Body of pancreas (tissue), 4 donors: ENCODE data around the gene RXRA. TPM values are rescaled to one million over a fixed set of nuclear protein-coding genes. Genes with fewer than 3 reads are reported as not detected.

Source experiments
- ATAC-seq: fragments of 150-250 bp; one replicate; pipeline ENCODE4 v1.9.1; 2016
- DNase-seq, 4 donors: peaks; one replicate each; pipeline ENCODE4 v3.0.0-alpha.2; 2019
- H3K27ac ChIP-seq, 4 donors: fragments of 200-600 bp; sonication (generic); 1 replicate in 3 of 4; 2 replicates in 1 of 4; pipeline versions ENCODE4 v1.5.1 to v1.6.1; 2016 to 2019; ENCODE audit warnings: mild to moderate bottlenecking in 1 of 4, mixed read lengths in 1 of 4, moderate library complexity in 1 of 4
- H3K27me3 ChIP-seq, 2 donors: fragments of 200-600 bp; sonication (generic); one replicate each; pipeline ENCODE4 v1.6.0; 2016; ENCODE audit warnings: mild to moderate bottlenecking in 1 of 2
- H3K36me3 ChIP-seq, 2 donors: fragments of 200-600 bp; sonication (generic); replicated peaks in 1 of 2; 2 replicates each; pipeline ENCODE4 v1.5.1; 2016; ENCODE audit warnings: low read depth in 2 of 2; ENCODE audit not compliant: insufficient read depth in 1 of 2
- H3K4me1 ChIP-seq: fragments of 200-600 bp; sonication (generic); one replicate; pipeline ENCODE4 v1.6.0; 2016
- H3K4me3 ChIP-seq, 2 donors: fragments of 200-600 bp; sonication (generic); 1 replicate in 1 of 2; 2 replicates in 1 of 2; pipeline ENCODE4 v1.5.1; 2016 to 2019
- H3K9me3 ChIP-seq, 3 donors: fragments of 200-600 bp; sonication (generic); 1 replicate in 2 of 3; 2 replicates in 1 of 3; pipeline ENCODE4 v1.5.1; 2016
- POLR2A ChIP-seq, 3 donors: fragments of 450-650 bp; IDR thresholded peaks; one replicate each; pipeline ENCODE4 v1.6.1; 2016; ENCODE audit warnings: antibody characterized with exemption in 3 of 3, mild to moderate bottlenecking in 2 of 3
- WGBS, 2 donors: methylation state at CpG; one replicate each; pipeline ENCODE4 v1.1.5; 2017; 5-methylcytosine and 5-hydroxymethylcytosine counted together
- intact Hi-C: fragments of 100-400 bp; cut with DNase I; formaldehyde crosslinking; loops from one replicate; pipeline ENCODE4 v1.15.1; 2023
- total RNA-seq, 2 donors: library from RNA; depleted of rRNA; stranded (reverse); fragments of >200 nt; gene quantifications; one replicate each; pipeline ENCODE4 v1.1.0, GENCODE V29; 2016
- TF ChIP-seq, protein P1 (sequence below), 7 experiments: fragments of 450-650 bp in 4 of 7; fragments of 200-600 bp in 3 of 7; sonication (generic) in 3 of 7; IDR thresholded peaks; one replicate each; pipeline ENCODE4 v1.5.1; 2016 to 2019; ENCODE audit warnings: antibody characterized with exemption in 7 of 7

RXRA gene
- total RNA-seq, 2 donors from 2014 or later, result 31.4 to 41.9 TPM

DNA sequence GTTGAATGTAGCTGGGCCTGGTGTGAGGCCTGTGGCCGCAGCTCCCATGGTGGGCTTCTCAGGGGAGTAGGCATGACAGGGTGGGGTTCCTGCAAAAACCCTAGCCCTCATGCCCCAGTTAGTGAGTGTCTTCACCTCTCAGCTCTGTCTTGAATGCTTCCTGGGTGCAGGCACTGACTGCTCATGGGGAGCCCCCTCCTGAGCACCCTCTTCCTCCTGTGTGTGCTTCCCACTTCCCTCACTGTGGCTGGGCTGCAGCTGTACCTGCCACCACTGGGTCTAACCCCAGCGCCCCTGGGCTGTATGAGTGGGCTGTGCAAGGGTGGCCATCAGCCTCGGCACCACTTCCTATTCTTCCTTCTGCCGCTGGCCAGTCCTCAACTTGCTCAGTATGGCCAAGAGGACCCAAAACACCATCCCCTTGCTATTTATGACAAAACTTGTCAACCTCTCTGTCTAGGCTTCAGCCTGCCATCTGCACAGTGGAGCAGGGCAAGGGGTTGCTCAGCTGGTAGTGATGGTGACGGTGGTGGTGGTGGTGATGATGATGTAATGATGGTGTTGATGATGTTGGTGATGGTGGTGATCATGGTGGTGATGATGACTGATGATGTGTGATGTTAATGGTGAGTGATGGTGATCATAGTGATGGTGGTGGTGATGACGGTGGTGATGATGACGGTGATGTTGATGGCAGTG, 67.5 kb downstream of the RXRA start:
- TF ChIP-seq, protein P1, sequence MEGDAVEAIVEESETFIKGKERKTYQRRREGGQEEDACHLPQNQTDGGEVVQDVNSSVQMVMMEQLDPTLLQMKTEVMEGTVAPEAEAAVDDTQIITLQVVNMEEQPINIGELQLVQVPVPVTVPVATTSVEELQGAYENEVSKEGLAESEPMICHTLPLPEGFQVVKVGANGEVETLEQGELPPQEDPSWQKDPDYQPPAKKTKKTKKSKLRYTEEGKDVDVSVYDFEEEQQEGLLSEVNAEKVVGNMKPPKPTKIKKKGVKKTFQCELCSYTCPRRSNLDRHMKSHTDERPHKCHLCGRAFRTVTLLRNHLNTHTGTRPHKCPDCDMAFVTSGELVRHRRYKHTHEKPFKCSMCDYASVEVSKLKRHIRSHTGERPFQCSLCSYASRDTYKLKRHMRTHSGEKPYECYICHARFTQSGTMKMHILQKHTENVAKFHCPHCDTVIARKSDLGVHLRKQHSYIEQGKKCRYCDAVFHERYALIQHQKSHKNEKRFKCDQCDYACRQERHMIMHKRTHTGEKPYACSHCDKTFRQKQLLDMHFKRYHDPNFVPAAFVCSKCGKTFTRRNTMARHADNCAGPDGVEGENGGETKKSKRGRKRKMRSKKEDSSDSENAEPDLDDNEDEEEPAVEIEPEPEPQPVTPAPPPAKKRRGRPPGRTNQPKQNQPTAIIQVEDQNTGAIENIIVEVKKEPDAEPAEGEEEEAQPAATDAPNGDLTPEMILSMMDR (IDR thresholded peaks at IDR 0.05), result no peak
- Histone ChIP-seq H3K4me1 (peaks cover 40% of the 10 kb centered on the region), H3K27me3 (no peaks in the 10 kb centered on the region), H3K9me3 (no peaks in the 10 kb centered on the region), H3K27ac (no peak overlapping the region), H3K36me3 (no peaks in the 10 kb centered on the region), H3K4me3 (no peak overlapping the region)
- no peak for DNase-seq
- ATAC-seq, result no peak
- WGBS, 2 donors, result 95 to 98% methylated on average over 5 to 7 of the region's 7 CpGs
- intact Hi-C loops, result no loop called here

DNA sequence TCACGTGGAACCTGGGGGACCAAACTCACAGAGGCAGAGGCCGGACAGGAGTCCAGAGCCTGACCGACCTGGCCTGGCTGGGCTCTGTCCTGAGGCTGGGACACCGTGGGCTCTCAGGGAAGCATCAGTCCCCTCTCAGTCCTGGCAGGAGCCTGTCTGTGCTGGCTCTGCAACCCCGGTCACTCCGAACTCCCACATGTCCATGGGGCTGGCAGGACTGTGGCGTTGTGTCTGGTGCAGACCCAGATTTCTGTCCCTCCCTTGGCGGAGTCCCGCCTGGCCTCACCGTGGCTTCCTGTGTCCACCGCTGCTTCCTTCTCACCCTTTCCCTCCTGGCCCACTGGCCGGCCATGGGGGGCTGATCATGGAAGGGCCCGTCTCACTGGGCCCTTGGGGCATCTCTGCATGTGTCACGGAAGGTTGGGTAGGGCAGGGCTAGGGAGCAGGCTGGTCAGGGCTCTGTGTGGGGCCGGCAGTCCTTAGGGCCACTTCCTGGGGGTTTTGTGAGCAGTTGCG, 68.8 kb downstream of the RXRA start:
- H3K27ac ChIP-seq, result no peak overlapping the region
- H3K4me1 ChIP-seq, result peaks cover 28% of the 10 kb centered on the region
- no peaks in the 10 kb centered on the region for H3K27me3 ChIP-seq
- H3K4me3 ChIP-seq, result no peak overlapping the region
- no peaks in the 10 kb centered on the region for H3K36me3 ChIP-seq
- ATAC-seq (no peak), DNase-seq (no peak)
- intact Hi-C loops, result no loop called here
- TF ChIP-seq, protein P1 (IDR thresholded peaks at IDR 0.05), result no peak
- TF ChIP-seq POLR2A (IDR thresholded peaks at IDR 0.05), result no peak
- WGBS, 2 donors, result 71 to 72% methylated on average over 9 to 16 of the region's 16 CpGs
- no peaks in the 10 kb centered on the region for H3K9me3 ChIP-seq

DNA sequence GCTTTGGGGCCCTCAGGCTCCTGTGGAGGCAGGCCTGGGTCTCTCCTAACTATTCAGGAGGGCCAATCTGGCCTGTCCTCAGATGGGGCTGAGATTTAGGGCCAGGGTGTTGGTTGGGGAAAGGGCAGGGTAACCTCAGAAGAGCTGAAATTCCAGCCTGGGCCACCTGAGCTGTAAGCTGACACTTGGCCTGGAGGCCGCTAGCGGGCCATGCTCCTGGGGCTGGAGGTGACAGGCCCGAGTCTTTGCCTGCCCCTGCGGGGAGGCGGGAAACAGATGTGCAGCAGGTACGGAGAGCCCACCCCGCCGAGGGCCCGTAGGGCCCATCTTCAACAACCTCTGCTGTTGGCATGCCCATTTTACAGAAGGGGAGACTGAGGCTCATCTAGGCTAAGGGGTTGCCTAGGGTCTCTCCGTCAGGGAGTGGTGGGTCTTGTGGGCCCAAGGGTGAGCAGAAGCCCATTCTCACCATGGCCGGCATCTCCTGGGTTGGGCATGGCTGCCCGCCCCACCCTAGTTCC, 69.5 kb downstream of the RXRA start:
- H3K27ac ChIP-seq, result no peak overlapping the region
- WGBS, 2 donors, result 52 to 92% methylated on average over 2 to 7 of the region's 12 CpGs
- peaks cover 21% of the 10 kb centered on the region for H3K4me1 ChIP-seq
- no peak for DNase-seq
- no peaks in the 10 kb centered on the region for H3K27me3 ChIP-seq
- H3K4me3 ChIP-seq, result no peak overlapping the region
- ATAC-seq, result no peak
- TF ChIP-seq POLR2A (IDR thresholded peaks at IDR 0.05), result no peak
- TF ChIP-seq, protein P1 (IDR thresholded peaks at IDR 0.05), result no peak
- no peaks in the 10 kb centered on the region for H3K36me3 ChIP-seq
- intact Hi-C loops, result no loop called here
- no peaks in the 10 kb centered on the region for H3K9me3 ChIP-seq

DNA sequence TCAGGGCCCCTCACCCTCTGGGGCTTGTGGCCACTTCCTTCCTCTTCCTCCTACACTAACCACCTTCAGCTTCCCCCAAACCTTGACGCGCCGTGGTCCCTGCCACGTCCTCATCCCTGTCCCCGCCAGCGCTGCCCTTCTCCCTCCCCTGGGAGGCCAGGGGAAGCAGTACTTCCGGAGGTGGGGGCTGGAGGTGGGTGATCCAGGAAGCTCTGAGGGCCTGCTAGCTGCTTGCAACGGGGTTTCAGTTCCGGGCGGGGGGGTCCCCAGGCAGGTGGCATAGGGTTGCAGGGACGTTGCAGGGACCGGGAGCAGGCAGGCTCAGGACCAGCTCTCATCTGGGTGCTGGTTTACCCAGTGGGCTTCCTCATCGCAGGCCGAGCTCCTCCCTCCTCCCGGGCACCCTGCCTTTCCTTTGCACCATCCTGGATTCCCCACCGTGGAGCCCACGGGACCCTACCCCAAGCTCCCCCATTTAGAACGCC, 70.0 kb downstream of the RXRA start:
- TF ChIP-seq, protein P1 (IDR thresholded peaks at IDR 0.05), result no peak
- TF ChIP-seq POLR2A (IDR thresholded peaks at IDR 0.05), result no peak
- no peaks in the 10 kb centered on the region for H3K36me3 ChIP-seq
- 46 to 89% methylated on average over 13 to 18 of the region's 18 CpGs for WGBS, 2 donors
- H3K9me3 ChIP-seq, result no peaks in the 10 kb centered on the region
- no peaks in the 10 kb centered on the region for H3K27me3 ChIP-seq
- peaks cover 17% of the 10 kb centered on the region for H3K4me1 ChIP-seq
- intact Hi-C loops, result no loop called here
- H3K4me3 ChIP-seq, result no peak overlapping the region
- ATAC-seq, result no peak
- H3K27ac ChIP-seq, result no peak overlapping the region
- no peak for DNase-seq
